ENCODE data around the gene MAML3.
A peak's percentile ranks its signal among the peaks of the same experiment; 100 is the strongest.

MAML3 gene

GRCh38 chr4:140102421-140102820 is 51.6 kb downstream of the MAML3 start:
- TF ChIP-seq CTCF (IDR thresholded peaks at IDR 0.05) = no peak
- H3K27me3 Mint-ChIP-seq (ENCODE audit: low read depth, poor library complexity) = no peaks in the 10 kb centered on the region
- DNase-seq = no peak
- peaks cover 49% of the 10 kb centered on the region for H3K4me1 Mint-ChIP-seq
- no peak overlapping the region for H3K4me3 Mint-ChIP-seq
- H3K36me3 Mint-ChIP-seq (ENCODE audit: low read depth) = peaks cover 27% of the 10 kb centered on the region
- no peak overlapping the region for H3K27ac Mint-ChIP-seq
- peaks cover 3% of the 10 kb centered on the region for H3K9me3 Mint-ChIP-seq

GRCh38 chr4:140100771-140101170 is 53.2 kb downstream of the MAML3 start:
- peaks cover 27% of the 10 kb centered on the region for H3K36me3 Mint-ChIP-seq (ENCODE audit: low read depth)
- H3K4me3 Mint-ChIP-seq = no peak overlapping the region
- peak overlapping the region; percentile 54 for H3K27ac Mint-ChIP-seq
- no peak for TF ChIP-seq CTCF (IDR thresholded peaks at IDR 0.05)
- H3K9me3 Mint-ChIP-seq = peaks cover 3% of the 10 kb centered on the region
- H3K27me3 Mint-ChIP-seq (ENCODE audit: low read depth, poor library complexity) = no peaks in the 10 kb centered on the region
- peaks cover 57% of the 10 kb centered on the region for H3K4me1 Mint-ChIP-seq
- no peak for DNase-seq

GRCh38 chr4:140099983-140100382 is 54.0 kb downstream of the MAML3 start:
- H3K9me3 Mint-ChIP-seq = peaks cover 3% of the 10 kb centered on the region
- peaks cover 25% of the 10 kb centered on the region for H3K36me3 Mint-ChIP-seq (ENCODE audit: low read depth)
- no peak for DNase-seq
- peak overlapping the region; percentile 81 for H3K27ac Mint-ChIP-seq
- H3K4me1 Mint-ChIP-seq = peaks cover 62% of the 10 kb centered on the region
- H3K27me3 Mint-ChIP-seq (ENCODE audit: low read depth, poor library complexity) = no peaks in the 10 kb centered on the region
- no peak overlapping the region for H3K4me3 Mint-ChIP-seq
- TF ChIP-seq CTCF (IDR thresholded peaks at IDR 0.05) = no peak

- H3K9me3 Mint-ChIP-seq = peaks cover 3% of the 10 kb centered on the region
- H3K36me3 Mint-ChIP-seq (ENCODE audit: low read depth) = peaks cover 20% of the 10 kb centered on the region
- no peaks in the 10 kb centered on the region for H3K27me3 Mint-ChIP-seq (ENCODE audit: low read depth, poor library complexity)
- DNase-seq = no peak
- TF ChIP-seq CTCF (IDR thresholded peaks at IDR 0.05) = no peak
- peaks cover 73% of the 10 kb centered on the region for H3K4me1 Mint-ChIP-seq
- peak overlapping the region; percentile 75 for H3K27ac Mint-ChIP-seq
- H3K4me3 Mint-ChIP-seq = no peak overlapping the region
These were observed 55.4 kb downstream of the MAML3 start for GRCh38 chr4:140098455-140099160.

- Mint-ChIP-seq H3K4me1 (peaks cover 81% of the 10 kb centered on the region), H3K4me3 (no peak overlapping the region), H3K9me3 (peaks cover 2% of the 10 kb centered on the region), H3K27me3 (ENCODE audit: low read depth, poor library complexity) (no peaks in the 10 kb centered on the region), H3K36me3 (ENCODE audit: low read depth) (peaks cover 10% of the 10 kb centered on the region), H3K27ac (peak overlapping the region; percentile 82)
- TF ChIP-seq CTCF (IDR thresholded peaks at IDR 0.05) = no peak
- no peak for DNase-seq
These were observed 56.4 kb downstream of the MAML3 start for GRCh38 chr4:140097572-140097971.

GRCh38 chr4:140096921-140097320 is 57.1 kb downstream of the MAML3 start:
- no peak for DNase-seq
- Mint-ChIP-seq H3K4me1 (peaks cover 88% of the 10 kb centered on the region), H3K4me3 (no peak overlapping the region), H3K9me3 (no peaks in the 10 kb centered on the region), H3K27ac (peak overlapping the region; percentile 82), H3K36me3 (ENCODE audit: low read depth) (peaks cover 6% of the 10 kb centered on the region), H3K27me3 (ENCODE audit: low read depth, poor library complexity) (no peaks in the 10 kb centered on the region)
- TF ChIP-seq CTCF (IDR thresholded peaks at IDR 0.05) = no peak
